22Rv1 (cell line): ENCODE data around the gene COX8A.

Experiments
- ZFX ChIP-seq: fragments of 450-650 bp; IDR thresholded peaks from 2 replicates; pipeline ENCODE4 v1.6.1; 2017; ENCODE audit warnings: antibody characterized with exemption, borderline replicate concordance
- TF ChIP-seq, protein P1 (sequence below): fragments of 450-650 bp; IDR thresholded peaks from 2 replicates; pipeline ENCODE4 v1.5.1; 2017; ENCODE audit warnings: mild to moderate bottlenecking

DNA sequence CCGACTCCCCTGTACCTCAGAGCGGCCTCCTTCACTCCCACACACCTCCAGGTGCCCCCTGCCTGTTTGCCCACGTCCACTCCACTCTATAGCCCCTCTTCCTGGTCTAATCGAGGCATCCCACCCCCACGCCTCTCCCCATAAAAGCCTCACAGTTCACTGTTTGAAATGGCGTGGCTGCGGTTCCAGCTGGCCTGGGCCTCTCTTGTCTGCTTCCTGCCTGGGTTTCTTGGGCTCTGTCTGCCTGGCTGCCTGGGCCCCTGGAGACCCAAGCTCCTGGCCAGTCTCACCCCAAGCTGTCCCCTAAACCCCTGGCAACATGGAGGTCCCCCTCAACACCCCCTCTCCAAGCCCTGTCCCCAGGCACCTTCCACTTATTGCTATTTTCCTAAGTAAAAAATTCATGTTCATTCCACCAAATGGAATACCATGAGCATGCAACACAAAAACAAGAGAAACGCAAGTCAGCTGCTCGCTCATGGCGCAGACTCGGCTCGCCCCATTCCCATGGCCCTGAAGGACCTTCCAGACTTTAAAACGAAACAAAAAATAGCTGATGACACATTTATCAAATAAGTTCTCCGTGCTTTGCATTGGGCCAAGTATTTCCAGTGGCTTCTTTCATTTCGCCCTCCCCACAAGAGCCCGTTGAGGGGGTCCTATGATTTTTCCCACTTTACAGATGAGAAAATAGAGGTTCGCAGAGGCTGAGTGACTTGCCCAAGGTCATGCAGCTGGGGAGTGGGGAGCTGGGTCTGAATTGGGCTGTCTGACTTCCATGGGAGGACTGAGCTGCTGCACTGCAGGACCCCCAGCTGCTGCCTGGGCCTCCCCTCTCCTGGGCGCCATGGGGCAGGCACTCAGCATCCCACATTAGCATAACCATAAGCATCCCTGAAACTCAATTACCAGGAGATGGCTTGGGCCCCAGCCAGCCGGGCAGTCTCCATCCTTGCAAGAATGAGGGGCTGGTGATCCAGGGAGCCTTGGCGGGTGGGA is 49.6 kb downstream of the COX8A start:
- TF ChIP-seq, protein P1, sequence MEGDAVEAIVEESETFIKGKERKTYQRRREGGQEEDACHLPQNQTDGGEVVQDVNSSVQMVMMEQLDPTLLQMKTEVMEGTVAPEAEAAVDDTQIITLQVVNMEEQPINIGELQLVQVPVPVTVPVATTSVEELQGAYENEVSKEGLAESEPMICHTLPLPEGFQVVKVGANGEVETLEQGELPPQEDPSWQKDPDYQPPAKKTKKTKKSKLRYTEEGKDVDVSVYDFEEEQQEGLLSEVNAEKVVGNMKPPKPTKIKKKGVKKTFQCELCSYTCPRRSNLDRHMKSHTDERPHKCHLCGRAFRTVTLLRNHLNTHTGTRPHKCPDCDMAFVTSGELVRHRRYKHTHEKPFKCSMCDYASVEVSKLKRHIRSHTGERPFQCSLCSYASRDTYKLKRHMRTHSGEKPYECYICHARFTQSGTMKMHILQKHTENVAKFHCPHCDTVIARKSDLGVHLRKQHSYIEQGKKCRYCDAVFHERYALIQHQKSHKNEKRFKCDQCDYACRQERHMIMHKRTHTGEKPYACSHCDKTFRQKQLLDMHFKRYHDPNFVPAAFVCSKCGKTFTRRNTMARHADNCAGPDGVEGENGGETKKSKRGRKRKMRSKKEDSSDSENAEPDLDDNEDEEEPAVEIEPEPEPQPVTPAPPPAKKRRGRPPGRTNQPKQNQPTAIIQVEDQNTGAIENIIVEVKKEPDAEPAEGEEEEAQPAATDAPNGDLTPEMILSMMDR: no peak
- no peak for TF ChIP-seq ZFX
